ENCODE measurements around the gene EIF2B2.

DNA sequence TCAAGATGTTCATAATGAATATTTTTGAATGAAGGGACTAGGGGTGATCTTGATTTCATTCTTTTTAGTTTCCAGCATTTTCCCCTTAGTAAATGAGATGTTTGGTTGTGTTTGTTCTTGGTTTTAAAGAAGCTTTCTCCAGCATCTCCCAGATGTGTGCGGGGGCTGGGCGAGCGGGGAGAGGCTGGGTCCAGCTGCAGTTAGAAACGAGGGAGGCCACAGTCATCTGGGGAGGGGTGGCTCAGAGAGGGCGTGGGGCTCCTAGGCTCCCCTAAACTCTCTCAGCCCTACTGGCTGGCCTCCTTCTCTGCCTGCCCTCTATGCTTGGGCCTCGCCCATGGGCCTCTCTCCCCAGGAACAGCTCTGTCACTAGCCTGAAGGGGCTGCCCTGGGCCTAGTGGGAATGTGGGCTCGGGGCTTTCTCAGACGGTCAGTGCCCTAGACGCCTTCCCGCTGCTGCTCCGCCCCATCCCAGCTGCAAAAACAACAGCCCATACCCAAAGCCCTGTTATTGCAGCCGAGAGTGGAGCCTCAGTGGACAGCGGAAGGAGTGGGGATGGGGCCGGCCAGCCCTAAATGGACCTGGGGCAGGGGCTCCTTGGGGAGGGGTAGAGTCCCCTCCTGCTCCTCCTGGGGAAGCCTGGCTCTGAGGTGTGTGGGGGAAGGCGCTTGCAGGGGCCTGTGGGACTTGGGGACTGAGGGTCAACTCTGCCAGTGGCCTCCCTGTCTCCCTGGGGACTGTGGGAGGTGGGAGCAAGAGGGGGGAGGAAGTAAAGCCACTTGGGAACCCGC lies 18.3 kb upstream of the EIF2B2 start:
- TF ChIP-seq TBP (CRISPR knock-in tag; IDR thresholded peaks at IDR 0.05) (no peak), SMAD1 (CRISPR knock-in tag; IDR thresholded peaks at IDR 0.05; ENCODE audit: borderline replicate concordance, low read depth) (no peak)

Measured in HepG2 (cell line).